DMS153 treated with DMSO at 0.1 percent for 48 hours (cell line): Measurements from ENCODE around the gene STEAP1B.
"Not testable (repeated sequence)": the region's sequence is repeated elsewhere in the genome, so short reads cannot be mapped to it uniquely, and the experiment has no call there.

Source experiments
- DNase-seq: peaks from one replicate; lab custom pipeline; 2025; ENCODE audit not compliant: unreplicated experiment; lab: John Stamatoyannopoulos, UW

The STEAP1B gene

DNA sequence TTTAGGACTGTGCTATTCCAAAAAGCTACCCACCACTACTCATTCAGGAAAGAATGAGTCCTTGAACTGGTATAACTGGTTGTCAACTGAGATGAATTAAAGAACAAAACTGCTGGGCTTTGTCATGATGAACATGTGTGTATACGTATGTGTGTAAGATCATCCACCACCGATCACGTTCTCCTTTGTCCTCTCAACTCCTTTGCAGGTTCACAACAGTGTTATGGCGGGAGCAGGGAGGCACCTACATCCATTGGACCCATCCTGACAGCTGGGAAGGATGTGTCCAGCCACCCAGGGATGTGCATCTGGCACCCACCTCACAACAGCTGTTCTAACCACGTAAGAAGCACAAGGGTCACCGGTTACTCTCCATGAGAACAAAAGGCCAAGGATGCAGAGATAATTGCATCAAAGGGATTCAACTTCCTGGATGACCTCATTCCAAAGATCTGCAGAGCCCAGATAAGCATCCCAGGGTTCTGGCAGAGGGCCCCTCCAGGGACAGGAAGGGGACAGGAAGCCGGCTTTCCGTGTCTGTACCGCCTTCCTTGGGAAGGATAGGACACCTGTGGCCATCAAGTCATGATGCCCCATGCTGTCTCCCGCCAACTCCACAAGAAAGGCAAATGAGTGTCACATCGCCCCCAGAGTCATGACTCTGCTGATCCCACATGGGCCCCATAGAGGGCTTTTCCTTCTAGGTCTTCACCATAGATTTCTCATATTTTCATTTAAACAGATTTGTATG is 66.1 kb downstream of the STEAP1B start:
- peak; percentile 40 for DNase-seq

DNA sequence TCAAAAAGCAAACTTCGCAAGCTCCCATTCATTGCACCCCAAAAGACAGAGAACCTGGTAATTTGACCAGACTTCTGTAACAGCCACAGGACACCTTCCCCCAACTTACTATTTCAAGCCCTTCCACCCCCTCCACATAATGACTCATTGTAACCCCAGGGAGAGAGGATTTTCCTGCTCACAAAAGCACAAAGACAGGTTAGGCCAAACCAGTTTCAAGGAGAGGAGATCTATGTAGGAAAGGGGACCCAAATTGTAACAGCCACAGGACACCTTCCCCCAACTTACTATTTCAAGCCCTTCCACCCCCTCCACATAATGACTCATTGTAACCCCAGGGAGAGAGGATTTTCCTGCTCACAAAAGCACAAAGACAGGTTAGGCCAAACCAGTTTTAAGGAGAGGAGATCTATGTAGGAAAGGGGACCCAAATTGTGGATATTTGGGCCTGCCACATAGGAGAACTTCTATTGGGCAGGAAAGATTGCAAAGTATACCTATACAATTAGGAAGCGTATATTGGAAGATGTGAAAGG is 66.8 kb downstream of the STEAP1B start:
- not testable (repeated sequence) for DNase-seq

DNA sequence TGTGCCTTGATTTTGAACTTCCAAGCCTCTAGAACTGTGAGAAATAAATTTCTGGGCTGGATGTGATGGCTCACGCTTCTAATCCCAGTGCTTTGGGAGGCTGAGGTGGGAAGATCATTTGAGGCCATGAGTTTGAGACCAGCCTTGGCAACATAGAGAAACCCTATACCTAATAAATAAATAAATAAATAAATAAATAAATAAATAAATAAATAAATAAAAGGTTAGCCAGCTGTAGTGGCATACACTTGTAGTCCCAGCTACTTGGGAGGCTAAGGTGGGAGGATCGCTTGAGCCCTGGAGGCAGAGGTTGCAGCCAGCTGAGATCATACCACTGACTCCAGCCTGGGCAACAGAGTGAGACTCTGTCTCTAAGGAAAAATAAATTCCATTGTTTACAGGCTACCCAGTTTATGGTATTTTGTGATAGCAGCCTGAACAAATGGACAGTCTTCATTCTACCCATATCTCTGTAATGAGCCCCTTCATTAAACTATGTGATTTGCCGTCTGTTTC is 67.7 kb downstream of the STEAP1B start:
- no peak for DNase-seq

DNA sequence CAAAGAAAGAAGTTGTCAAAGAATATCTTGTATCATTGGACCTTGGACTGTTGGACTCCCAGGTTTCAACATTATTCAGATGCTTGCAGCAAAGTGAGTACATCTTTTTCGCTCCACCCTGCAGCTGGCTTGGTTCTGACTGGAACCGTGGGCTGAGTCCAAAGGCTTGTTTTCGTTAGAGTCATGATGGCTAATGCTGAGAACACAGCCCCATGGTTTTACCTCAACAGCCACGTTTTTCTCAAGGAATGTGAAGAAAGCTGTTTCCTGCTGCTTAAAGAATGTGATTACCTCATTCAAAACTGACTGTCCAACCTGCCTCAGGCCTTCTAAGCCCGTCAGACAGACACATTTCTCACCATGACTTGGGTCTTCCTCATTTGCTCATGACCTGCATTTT is 69.5 kb downstream of the STEAP1B start:
- no peak for DNase-seq

DNA sequence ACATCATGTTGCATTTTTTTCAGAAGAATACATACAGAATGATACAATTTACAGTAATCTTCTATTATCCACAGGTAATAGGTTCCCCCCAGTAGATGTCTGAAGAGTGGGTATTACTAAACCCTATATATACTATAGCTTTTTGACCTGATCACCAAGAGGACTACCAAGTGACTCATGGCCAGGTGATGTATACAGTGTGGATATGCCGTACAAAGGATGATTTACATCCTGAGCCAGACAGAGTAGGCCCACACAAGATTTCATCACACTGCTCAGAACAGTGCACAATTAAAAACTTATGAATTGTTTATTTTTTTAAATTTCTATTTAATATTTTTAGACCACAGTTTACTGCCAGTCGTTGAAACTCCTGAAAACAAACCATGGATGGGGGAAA is 70.6 kb downstream of the STEAP1B start:
- DNase-seq: no peak

DNA sequence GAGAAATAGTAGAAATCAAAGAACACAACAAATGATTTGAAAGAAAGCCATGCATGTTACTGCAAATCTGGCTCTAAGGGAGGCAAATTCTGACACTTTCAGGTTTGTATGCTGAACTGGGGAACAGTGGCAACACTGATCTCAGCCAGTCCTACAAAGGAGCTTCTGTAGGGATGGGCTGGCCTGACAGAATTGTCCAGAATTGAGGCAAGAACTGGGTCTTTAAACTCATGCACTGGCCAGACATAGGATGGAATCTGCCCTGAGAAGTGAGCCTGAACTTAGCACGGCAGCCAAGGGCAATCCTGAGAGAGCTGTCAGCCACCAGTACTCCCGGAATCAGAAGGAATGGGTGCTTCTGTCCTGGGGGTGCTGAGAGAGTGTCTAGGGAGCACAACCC is 72.1 kb downstream of the STEAP1B start:
- no peak for DNase-seq

DNA sequence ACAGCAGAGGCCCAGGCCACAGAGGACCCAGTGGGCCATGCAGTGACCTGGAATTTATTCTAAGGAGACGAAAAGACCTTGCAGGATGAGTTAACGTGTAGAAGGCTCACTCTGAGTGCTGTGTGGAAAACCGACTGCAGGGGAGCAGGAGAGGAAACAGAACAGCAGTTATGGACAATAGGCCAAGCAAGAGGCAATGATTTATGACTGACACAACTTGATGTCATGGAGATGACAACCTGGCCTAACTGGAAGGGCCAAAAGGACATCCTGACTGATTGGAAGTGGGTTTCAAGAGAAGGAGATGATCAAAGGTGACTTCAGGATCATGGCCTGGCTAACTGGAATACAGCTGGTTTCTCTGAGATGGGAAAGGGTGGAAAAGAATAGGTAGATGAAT is 72.9 kb downstream of the STEAP1B start:
- DNase-seq: peak; percentile 58

DNA sequence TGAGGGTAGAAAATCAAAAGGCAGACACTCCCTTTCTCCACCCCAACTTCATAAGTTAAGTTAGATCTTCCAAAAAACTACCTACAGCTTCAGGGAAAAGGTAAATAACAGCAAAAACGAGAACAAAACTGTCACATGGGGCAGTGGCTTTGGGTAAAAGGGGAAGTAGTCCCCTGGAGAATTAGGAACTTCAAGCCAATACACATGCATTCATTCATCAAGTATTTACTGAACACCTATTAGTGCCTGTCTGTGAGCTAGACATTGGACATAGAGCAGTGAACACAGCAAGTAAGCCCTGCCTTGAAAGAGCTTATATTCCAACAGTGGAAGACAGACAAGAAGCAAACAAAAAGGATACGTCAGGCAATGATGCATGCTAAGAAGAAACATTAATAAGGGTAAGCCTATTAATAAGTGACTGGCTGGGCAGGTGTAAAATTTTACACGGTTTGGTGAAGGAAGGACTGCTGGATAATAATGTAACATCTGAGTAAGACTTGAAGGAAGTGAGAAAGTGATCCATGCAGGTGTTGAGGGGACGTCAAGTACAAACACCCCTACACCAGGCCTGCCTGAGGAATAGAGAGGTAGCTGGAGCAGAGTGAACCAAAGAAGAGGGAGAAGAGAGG is 73.4 kb downstream of the STEAP1B start:
- DNase-seq: no peak

DNA sequence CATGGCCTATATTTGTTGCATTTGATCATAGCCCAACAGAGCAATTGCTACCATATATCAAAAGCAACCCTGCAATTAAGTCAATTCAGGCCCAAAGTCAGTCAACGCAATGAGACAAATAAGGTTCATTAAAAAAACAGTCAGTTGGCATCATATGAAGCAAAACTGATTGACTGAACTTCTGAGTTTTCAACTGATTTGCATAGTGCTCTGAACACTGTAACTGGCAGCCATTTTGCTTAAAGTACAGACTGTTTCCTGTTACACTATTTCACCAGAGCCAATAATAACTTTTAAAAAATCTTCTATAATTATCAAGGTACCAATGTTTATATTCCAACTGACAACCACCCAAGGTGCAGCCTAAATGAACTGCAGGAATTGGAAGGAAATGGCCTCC is 74.6 kb downstream of the STEAP1B start:
- no peak for DNase-seq

DNA sequence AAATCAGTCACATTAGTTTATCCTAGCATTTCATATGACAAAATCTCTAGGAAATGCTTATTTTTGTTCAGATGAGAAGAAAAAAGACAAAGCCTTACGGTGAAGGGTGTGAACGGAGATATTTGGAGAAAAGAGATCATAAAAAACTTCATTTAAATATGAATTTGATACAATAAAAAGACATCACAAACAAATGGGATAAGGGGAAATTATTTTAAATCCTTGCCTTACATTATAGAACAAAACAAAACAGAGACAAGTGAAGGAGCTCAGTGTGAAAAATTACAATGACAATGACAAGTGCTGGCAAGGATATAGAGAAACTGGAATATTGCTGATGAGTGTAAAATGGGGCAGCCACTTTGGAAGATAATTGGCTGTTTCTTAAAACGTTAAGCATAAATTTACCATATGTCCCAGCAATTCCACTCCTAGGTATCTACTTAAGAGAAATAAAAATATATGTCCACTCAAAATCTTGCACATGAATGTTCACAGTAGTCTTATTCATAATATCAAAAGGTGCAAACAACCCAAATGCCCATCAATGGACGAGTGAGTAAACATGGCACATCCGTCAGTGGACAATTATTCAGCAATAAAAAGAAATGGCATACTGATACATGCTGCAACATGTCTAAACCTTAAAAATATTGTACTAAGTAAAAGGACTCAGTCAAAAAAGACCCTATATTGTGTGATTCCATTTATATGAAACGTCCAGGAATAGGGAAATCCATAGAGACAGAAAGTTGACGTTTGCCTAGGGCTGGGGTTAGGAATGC is 77.0 kb downstream of the STEAP1B start:
- DNase-seq: no peak

DNA sequence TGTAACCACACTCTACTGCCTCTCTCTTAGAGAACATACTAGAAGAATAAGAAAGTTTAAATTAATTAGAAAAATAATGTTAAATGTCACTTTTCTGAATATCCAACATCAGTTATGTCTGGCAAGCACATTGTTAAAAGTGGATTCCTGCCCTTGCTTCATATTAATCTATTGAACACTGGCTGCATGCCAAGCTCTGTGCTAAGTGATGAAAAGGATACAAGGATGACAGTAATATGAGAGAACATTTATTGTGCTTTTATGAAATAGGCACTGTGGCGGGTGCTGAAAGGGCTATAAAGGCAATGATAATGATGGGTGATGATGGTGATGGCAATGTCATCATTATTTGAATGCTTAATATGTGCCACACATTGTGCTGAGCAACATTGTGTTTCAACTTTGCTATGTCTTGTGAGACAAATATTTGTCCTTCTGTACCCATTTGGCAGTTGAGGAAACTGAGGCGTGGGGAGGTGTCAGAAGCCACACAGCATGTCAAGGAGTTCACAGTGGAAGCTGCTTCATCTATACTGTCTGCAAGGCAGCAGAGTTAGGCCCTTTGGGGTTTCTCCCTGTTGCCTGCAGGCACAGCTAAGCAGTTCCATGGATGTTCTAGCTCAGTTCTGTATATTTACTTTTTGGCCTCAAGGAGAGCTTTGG is 78.9 kb downstream of the STEAP1B start:
- DNase-seq: peak; percentile 66

DNA sequence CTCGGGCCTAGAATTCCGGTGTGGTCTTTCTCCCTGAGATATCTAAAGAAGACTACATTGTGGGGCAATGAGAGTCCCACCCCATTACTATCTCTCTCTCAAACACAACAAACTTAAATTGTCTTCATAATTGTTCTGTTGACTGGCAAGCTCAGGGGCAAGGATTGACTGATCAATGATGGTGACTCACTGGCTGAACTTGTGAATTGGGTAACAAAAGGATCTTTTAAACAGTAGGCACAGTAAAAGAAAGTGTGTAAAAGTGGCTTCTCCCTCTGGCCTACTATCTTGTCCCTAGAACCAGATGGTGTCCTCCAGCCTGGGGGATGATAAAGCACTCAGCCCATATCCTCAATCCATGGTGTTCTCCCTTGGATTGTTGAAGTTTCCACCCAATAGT is 80.0 kb downstream of the STEAP1B start:
- DNase-seq: no peak

DNA sequence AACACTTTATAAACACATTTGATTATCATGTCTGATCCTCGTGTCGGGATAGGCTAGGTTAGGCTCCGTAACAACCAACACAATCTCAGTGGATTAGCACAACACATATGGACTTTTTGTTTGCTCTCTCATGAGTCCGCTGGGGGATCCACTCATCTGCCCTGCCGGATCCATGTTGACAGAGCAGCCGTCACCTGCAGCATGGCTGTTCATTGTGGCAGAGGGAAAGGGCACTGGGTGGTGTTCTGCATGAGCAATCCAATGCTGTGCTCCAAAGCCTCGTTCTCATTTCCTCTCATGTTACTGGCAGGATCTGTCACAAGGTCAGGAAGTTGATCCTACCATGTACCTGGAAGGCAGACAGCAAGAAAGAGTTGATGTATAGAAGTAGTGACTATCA is 80.5 kb downstream of the STEAP1B start:
- peak; percentile 50 for DNase-seq

DNA sequence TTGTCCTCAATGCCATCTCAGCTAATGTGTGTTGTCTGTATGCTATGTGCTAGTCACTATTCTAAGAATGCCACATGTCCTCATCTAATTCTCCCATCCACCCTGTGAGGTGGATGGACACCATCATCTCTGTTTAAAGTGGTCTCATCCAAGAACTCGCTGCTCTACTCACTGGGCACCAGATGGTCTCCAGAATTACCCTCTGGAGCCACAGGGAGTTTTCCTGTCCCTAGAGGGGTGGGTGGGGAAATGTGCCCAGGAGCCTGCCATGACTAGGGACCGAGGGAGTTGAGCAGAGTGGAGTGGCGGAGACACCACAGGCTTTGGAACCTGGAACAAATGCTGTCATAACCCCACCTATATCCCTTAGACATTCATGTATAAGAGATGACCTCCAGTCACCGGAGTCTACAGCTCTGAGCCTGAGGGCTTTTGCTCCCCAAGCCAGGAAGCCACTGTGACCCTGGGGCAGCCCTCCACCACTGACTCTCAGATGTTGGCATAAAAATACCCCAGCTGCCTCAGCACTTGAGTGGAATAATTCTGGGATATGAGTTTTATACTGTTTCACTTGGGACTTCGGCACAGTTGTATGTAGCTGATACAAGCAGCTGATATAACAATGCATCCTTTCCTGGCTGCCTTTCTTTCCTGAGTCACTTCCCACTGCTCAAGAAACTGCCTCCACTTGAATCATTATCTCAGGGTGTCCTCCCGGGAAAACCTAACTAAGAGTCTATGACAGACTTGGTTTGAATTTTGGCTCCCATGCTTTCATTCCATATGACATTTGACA is 81.5 kb downstream of the STEAP1B start:
- no peak for DNase-seq

DNA sequence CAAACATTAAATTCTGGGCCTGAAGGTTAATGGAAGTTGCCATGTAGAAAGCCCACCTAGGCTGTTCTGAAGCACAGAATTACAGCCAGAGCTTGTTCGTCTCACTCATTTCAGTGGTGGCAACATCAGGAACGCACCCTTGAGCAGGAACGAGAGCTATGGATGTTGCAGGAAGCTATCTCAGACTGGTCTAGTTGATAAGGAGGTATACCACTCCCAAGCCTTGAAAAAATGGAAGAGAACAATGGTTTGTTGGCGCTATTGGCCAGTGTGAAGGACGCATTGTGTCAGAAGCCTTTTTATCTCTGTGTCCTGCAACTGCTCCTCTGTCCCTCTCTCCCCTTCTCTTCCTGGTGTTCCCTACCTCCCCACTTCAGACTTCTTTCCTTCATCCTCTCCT is 82.1 kb downstream of the STEAP1B start:
- DNase-seq: no peak

DNA sequence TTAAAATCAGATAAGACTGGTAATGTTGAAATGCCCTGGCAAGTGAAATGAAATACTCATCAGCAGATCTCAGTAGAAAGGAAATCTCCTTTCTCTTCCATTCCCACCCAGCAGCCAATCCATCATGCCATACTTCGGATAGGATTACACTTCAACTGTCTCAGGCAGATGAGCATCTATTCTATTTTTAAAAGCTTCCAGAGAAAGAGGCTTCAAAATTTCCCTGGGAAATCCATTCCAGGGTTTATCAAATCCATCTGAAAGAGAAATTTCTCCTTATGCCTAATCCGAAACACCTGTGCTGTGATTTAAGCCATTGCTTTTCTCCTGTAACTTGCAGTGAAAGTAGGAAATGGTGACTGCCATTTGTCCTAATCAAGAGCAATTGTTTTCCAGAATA is 82.6 kb downstream of the STEAP1B start:
- no peak for DNase-seq

DNA sequence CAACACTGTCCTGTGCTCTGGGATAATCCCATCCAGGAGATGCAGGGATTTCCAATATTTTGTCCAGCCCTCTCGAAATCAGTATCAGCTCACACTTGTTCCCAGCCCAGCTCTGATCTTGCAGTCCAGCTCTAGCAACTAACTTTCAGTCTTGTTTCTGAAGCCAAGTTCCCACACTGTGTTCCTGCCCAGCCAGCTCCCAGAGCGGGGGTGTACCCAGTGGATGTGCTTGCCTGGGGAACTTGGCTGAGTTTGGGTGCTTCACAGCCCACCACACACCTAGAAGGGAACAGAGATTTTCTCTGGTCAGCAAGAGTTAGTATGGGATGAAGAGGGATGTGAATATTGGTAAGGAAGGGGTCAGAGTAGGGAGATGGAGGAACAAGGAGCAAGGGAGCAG is 85.6 kb downstream of the STEAP1B start:
- DNase-seq: no peak

DNA sequence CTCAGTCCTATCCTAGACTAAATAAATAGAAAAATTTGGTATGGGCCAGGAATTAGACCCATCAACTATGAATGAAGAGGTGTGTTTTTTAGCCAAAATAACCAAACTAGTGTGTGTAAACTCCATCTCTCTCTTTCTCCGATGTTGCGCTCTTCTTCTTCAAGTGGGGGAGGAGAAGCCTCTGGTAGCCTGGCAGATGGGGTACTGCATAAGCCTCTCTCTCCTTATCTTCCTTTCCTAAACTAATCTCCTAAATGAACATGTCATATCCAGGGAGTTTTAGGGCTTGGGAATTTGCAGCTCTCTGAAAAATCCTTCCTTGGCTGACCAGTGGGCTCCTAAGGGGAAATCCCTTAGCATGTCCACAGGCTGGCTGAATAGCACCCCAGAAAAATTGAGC is 86.8 kb downstream of the STEAP1B start:
- DNase-seq: no peak

DNA sequence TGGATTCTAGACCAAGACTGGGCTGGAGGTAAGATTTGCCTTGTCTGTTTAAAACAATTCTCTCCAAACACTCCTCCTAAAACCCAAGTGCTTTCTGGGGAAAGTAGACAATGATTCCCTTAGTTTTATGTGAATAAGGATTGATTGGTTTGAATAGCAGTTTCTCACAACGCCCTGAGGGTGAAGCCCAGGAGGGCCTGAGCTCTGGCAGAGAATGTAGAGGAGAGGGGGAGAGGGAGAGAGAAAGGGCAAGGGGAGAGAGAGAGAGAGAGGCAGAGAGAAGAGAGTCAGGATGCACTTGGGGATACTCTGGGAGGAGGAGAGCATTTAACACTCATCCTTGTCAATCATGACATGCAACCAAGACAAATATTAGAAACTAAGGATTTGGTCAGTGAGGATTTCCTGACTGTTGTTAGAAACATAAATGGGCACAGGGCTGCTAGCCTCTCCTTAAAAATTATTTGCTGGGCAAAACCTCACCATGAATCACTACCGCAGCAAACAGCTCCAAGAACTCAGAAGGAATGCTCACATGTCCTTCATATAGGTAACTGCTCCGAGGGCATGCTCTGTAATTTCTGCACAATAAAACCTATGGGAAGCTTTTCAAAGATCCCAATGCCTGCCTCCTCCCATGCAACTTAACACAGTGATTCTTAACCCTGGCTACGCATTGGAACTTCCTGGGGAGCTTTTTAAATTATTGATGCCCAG is 87.9 kb downstream of the STEAP1B start:
- DNase-seq: no peak

DNA sequence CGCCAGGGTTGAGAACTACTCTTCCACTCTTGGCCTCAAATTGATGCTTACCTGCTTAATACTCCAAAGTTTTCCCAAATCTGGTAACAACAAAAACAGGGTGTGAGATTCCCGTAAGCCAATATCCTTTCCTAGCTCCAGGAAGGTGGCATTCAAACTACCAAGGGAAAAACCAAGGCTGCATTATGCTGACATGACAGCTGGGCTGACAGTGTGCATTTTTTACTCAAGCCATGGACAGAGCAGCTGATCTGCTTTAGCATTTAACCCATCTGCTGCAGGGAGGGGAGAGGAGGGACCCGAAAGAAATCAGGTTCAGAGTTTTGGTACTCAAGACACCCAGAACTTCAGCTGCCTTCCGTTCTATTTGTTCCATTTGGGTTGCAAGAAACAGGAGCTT is 93.3 kb downstream of the STEAP1B start:
- no peak for DNase-seq
